Measurements from ENCODE around the gene AAGAB.

AAGAB gene

DNA sequence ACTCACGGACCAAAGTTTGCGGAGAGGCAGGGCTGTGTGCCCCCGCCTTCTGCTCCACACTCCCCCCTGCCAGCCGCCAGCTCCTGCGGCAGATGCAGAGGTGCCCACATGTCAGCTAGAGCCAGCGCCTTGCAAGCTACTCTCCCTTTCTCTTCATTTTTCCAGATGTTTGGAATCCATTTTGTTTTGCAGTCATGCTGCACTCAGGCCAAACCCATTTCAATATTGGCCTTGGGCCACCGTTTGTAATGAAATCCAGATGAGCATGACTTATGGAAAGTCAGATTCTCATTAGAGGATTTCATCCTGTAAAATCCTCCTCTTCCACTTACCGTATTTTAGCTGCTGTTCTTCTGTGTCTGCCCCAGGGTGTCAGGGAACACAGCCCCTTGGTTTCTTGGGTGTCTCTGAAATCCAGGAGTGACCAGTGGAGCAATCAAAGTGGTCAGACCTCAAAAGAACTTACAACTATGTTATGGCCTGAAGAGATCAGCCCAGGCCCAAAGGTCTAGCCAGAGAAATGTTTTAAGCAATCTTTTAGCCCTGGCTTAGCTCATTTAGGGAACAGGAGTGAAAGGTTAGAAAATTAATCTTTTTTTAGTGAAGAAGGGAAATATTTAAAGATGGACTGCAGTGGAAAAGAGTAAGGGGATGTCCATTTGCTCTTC, 65.8 kb downstream of the AAGAB start:
- no peak for TF ChIP-seq CTCF (IDR thresholded peaks at IDR 0.05)

DNA sequence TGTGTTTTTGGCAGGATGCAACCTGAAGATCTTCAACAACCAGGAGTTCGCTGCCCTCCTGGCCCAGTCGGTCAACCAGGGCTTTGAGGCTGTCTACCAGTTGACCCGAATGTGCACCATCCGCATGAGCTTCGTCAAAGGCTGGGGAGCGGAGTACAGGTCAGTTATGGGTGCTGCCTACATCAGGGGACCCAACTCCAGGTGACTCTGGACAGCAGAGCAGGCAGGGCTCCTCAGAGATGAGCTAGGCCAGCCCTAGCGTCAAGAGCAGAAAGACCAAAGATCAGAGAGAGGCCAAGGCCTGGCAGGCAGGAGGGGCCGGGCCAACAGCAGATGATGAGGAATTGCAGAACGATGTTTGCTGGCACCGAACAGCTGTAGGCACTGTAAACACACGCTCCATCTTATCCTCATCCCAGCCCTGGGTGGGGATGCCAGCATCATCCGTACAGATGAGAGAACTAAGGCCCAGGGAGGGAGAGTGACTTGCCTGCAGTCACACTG, 67.1 kb downstream of the AAGAB start:
- no peak for TF ChIP-seq CTCF (IDR thresholded peaks at IDR 0.05)

DNA sequence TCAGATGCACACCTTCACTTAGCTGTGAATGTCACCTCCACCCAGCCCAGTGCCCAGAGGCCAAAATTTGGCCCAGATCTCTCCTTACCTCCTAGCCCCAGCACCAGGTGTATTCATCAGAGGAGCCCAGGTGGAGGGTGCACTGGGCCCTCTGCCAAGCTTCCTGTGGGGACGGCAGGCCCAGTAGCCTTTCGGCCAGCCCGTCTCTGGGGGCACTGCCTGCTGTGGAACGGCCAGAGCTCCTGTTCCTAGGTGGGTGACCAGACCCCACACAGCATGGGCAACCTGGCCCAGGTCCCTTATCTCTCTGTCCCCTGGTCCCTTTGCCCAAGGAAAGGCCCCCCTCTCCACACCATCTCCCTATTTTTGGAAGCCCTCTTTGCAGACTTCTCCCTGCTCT, 67.8 kb downstream of the AAGAB start:
- TF ChIP-seq CTCF (IDR thresholded peaks at IDR 0.05), result no peak

- no peak for TF ChIP-seq CTCF (IDR thresholded peaks at IDR 0.05)
Observed at GRCh38 chr15:67186226-67186649, 68.2 kb downstream of the AAGAB start.

GRCh38 chr15:67185621-67186225, 68.7 kb downstream of the AAGAB start:
- no peak for TF ChIP-seq CTCF (IDR thresholded peaks at IDR 0.05)

DNA sequence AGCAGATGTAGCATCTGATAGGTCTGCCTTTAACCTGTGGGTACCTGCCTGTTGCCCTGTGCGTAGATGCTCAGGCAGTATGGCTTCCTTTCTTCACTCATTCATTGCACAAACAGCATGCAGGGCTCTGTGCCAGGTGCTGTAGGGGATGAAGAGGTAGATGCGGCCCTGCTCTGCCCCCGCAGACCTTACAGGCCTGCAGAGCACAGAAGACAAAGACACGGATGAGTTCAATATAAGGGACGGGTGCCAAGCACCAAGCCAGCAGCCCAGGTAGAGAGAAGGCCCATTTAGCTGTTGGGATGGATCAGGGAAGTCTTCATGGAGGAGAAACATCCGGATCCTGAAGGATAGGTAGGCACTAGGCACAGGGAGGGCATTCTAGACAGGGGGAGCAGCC, 69.4 kb downstream of the AAGAB start:
- TF ChIP-seq CTCF (IDR thresholded peaks at IDR 0.05), result no peak

GRCh38 chr15:67184208-67184925, 70.1 kb downstream of the AAGAB start:
- TF ChIP-seq CTCF (IDR thresholded peaks at IDR 0.05), result no peak

Measured in LNCAP (cell line).